Glutamatergic neuron (in vitro differentiated cells): Measurements from ENCODE around the gene PLA2G4A. TPM values are rescaled to one million over a fixed set of nuclear protein-coding genes. Genes with fewer than 3 reads are reported as not detected.
"Not testable (repeated sequence)": the region's sequence is repeated elsewhere in the genome, so short reads cannot be mapped to it uniquely, and the experiment has no call there.

Experiments used
- DNase-seq: peaks from one replicate; pipeline ENCODE4 v3.0.0; 2022
- H3K27ac Mint-ChIP-seq: one replicate; pipeline ENCODE4 v1.8.0; 2020; ENCODE audit warnings: mild to moderate bottlenecking, mixed read lengths, inconsistent platforms; ENCODE audit not compliant: unreplicated experiment
- H3K27me3 Mint-ChIP-seq: one replicate; pipeline ENCODE4 v1.8.0; 2020; ENCODE audit warnings: mild to moderate bottlenecking, moderate library complexity, mixed read lengths, inconsistent platforms; ENCODE audit not compliant: unreplicated experiment
- H3K36me3 Mint-ChIP-seq: one replicate; pipeline ENCODE4 v1.8.0; 2020; ENCODE audit warnings: mild to moderate bottlenecking, mixed read lengths, inconsistent platforms; ENCODE audit not compliant: unreplicated experiment
- H3K4me1 Mint-ChIP-seq: one replicate; pipeline ENCODE4 v1.8.0; 2020; ENCODE audit warnings: mild to moderate bottlenecking, low read depth, mixed read lengths, inconsistent platforms; ENCODE audit not compliant: unreplicated experiment
- H3K4me3 Mint-ChIP-seq: one replicate; pipeline ENCODE4 v1.8.0; 2020; ENCODE audit warnings: mild to moderate bottlenecking, mixed read lengths, inconsistent platforms; ENCODE audit not compliant: unreplicated experiment
- H3K9me3 Mint-ChIP-seq: one replicate; pipeline ENCODE4 v1.8.0; 2020; ENCODE audit warnings: mild to moderate bottlenecking, moderate library complexity, mixed read lengths, inconsistent platforms; ENCODE audit not compliant: unreplicated experiment
- CTCF ChIP-seq: fragments of 200-600 bp; sonication (generic); IDR thresholded peaks from one replicate; pipeline ENCODE4 v1.5.0; 2021; ENCODE audit not compliant: partially characterized antibody, unreplicated experiment
- total RNA-seq: library from RNA; stranded (reverse); fragmentation: NEBNext Ultra II Directional; extraction: Animal tissue kit (Norgen Biotek cat#: 25700); gene quantifications from one replicate; pipeline ENCODE4 v1.2.1, GENCODE V29; 2021; ENCODE audit not compliant: unreplicated experiment

The PLA2G4A gene
- total RNA-seq, 1 donor from 2014 or later: not detected

GRCh38 chr1:186922814-186923213, 94.1 kb downstream of the PLA2G4A start:
- H3K4me3 Mint-ChIP-seq, H3K27ac Mint-ChIP-seq, H3K4me1 Mint-ChIP-seq, H3K36me3 Mint-ChIP-seq, H3K9me3 Mint-ChIP-seq, H3K27me3 Mint-ChIP-seq, DNase-seq: not testable (repeated sequence)

- Mint-ChIP-seq H3K9me3 (no peaks in the 10 kb centered on the region), H3K27me3 (peaks cover 3% of the 10 kb centered on the region), H3K4me1 (no peaks in the 10 kb centered on the region)
Measured at GRCh38 chr1:186923486-186923885, 94.7 kb downstream of the PLA2G4A start.

GRCh38 chr1:186925881-186926669, 97.3 kb downstream of the PLA2G4A start:
- Mint-ChIP-seq H3K36me3 (no peaks in the 10 kb centered on the region), H3K4me1 (no peaks in the 10 kb centered on the region), H3K27me3 (peaks cover 3% of the 10 kb centered on the region), H3K9me3 (no peaks in the 10 kb centered on the region), H3K27ac (no peak overlapping the region), H3K4me3 (no peak overlapping the region)
- TF ChIP-seq CTCF: no peak
- no peak for DNase-seq

More at GRCh38 chr1:186923486-186923885, 94.7 kb downstream of the PLA2G4A start:
- no peak for DNase-seq
- Mint-ChIP-seq H3K4me3 (no peak overlapping the region), H3K36me3 (no peaks in the 10 kb centered on the region), H3K27ac (no peak overlapping the region)
- no peak for TF ChIP-seq CTCF

- Mint-ChIP-seq H3K4me1 (no peaks in the 10 kb centered on the region), H3K27ac (no peak overlapping the region), H3K27me3 (no peaks in the 10 kb centered on the region), H3K4me3 (no peak overlapping the region), H3K36me3 (no peaks in the 10 kb centered on the region), H3K9me3 (no peaks in the 10 kb centered on the region)
- no peak for DNase-seq
- TF ChIP-seq CTCF: no peak
Measured at GRCh38 chr1:186927884-186928283, 99.1 kb downstream of the PLA2G4A start.

- H3K9me3 Mint-ChIP-seq: no peaks in the 10 kb centered on the region
- TF ChIP-seq CTCF: no peak
- no peak overlapping the region for H3K4me3 Mint-ChIP-seq
- H3K27ac Mint-ChIP-seq: no peak overlapping the region
- H3K36me3 Mint-ChIP-seq: no peaks in the 10 kb centered on the region
- H3K4me1 Mint-ChIP-seq: no peaks in the 10 kb centered on the region
- no peaks in the 10 kb centered on the region for H3K27me3 Mint-ChIP-seq
- DNase-seq: no peak
Measured at GRCh38 chr1:186930238-186930637, 101.5 kb downstream of the PLA2G4A start.
